ENCODE results near the gene RASSF5. TPM values are rescaled to one million over a fixed set of nuclear protein-coding genes. Genes with fewer than 3 reads are reported as not detected.

The RASSF5 gene
- total RNA-seq, 4 donors from 2014 or later: 0.77 to 5.3 (median 3.2) TPM

DNA sequence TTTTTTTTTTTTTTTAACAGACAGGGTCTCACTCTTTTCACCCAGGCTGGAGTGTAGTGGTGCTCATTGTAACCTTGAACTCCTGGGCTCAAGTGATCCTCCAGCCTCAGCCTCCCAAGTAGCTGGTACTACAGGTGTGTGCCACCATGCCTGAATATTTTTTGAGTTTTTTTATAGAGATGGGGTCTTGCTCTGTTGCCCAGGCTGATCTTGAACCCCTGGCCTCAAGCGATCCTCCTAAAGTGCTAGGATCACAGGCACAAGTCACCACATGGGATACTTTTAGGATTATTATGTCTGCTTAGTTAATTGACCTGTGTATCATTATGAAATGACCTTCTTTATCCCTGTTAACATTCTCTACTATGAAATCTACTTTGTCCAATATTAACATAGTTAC, 38.0 kb downstream of the RASSF5 start:
- no peak for DNase-seq
- no peak for TF ChIP-seq POLR2A (IDR thresholded peaks at IDR 0.05)
- TF ChIP-seq, protein P1, sequence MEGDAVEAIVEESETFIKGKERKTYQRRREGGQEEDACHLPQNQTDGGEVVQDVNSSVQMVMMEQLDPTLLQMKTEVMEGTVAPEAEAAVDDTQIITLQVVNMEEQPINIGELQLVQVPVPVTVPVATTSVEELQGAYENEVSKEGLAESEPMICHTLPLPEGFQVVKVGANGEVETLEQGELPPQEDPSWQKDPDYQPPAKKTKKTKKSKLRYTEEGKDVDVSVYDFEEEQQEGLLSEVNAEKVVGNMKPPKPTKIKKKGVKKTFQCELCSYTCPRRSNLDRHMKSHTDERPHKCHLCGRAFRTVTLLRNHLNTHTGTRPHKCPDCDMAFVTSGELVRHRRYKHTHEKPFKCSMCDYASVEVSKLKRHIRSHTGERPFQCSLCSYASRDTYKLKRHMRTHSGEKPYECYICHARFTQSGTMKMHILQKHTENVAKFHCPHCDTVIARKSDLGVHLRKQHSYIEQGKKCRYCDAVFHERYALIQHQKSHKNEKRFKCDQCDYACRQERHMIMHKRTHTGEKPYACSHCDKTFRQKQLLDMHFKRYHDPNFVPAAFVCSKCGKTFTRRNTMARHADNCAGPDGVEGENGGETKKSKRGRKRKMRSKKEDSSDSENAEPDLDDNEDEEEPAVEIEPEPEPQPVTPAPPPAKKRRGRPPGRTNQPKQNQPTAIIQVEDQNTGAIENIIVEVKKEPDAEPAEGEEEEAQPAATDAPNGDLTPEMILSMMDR (IDR thresholded peaks at IDR 0.05): no peak
- H3K4me1 ChIP-seq: no peaks in the 10 kb centered on the region
- no peaks in the 10 kb centered on the region for H3K36me3 ChIP-seq
- intact Hi-C loops (cut with DNase I; ENCODE audit: low total_unique reads): no loop called here
- no peaks in the 10 kb centered on the region for H3K27me3 ChIP-seq
- no peak overlapping the region for H3K4me3 ChIP-seq
- no peak overlapping the region for H3K27ac ChIP-seq
- no peaks in the 10 kb centered on the region for H3K9me3 ChIP-seq

- TF ChIP-seq POLR2A (IDR thresholded peaks at IDR 0.05): no peak
- TF ChIP-seq, protein P1 (IDR thresholded peaks at IDR 0.05): no peak
- Histone ChIP-seq H3K27me3 (no peaks in the 10 kb centered on the region), H3K4me3 (no peak overlapping the region), H3K4me1 (no peaks in the 10 kb centered on the region), H3K36me3 (no peaks in the 10 kb centered on the region), H3K27ac (no peak overlapping the region), H3K9me3 (no peaks in the 10 kb centered on the region)
- no peak for DNase-seq
- intact Hi-C loops (cut with DNase I; ENCODE audit: low total_unique reads): no loop called here
Measured at GRCh38 chr1:206547104-206547503, 39.8 kb downstream of the RASSF5 start.

DNA sequence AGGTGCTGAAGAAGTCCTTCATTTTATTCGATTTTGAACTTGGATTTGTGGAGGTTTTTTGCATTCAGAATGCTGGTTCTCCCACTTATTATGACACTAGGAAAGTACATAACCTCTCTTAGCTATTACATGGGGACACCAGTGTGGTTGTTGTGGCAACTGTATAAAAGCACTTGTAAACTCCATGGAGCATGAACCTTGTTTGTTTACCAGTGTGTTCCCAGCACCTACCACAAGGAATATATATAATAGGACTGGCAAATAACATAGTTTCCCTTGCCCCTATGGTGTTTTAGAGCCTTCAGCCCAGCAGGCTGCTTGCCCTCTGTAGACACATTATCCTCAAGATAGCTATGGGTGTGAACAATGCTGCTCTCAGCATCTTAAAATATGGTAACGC, 43.1 kb downstream of the RASSF5 start:
- TF ChIP-seq, protein P1 (IDR thresholded peaks at IDR 0.05): no peak
- TF ChIP-seq POLR2A (IDR thresholded peaks at IDR 0.05): no peak
- H3K9me3 ChIP-seq: no peaks in the 10 kb centered on the region
- H3K27ac ChIP-seq: no peak overlapping the region
- no peaks in the 10 kb centered on the region for H3K27me3 ChIP-seq
- no peak for DNase-seq
- H3K4me3 ChIP-seq: no peak overlapping the region
- no peaks in the 10 kb centered on the region for H3K36me3 ChIP-seq
- no peaks in the 10 kb centered on the region for H3K4me1 ChIP-seq
- intact Hi-C loops (cut with DNase I; ENCODE audit: low total_unique reads): no loop called here

DNA sequence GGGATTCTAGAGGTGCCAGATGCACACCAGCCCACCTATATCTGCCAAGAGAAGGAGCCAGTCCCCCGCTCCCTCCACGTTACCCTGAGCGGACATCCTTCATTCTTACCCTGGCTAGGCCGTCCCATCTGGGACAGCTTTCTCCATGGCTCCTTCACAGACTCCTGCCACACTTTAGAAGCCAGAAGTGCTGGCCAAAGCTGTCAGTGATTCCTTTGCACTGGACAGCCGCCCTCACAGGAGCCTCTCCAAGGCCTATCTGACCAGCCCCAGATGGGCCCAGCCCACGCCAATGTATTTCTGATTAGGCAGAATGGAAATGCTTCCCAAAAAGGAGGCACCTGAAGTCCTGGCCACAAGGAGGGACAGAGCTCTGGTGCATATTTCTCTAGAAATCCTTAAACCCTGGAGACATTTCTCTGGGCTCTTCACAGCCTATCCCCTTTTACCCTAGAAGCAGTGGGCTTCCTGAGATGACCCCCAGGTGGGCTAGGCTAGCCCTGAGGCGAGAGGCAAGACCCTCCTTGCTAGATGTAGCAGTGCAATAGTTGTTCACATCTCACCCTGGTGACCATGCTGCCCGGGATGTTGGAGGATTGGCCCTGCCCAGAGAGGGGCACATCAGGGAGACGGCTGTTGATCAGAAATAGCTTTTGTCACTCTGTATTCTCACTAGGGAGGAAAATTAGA, 44.1 kb downstream of the RASSF5 start:
- DNase-seq: no peak
- peaks cover 0 to under 1% of the 10 kb centered on the region in 2 donors for H3K4me1 ChIP-seq
- TF ChIP-seq, protein P1 (IDR thresholded peaks at IDR 0.05): no peak
- TF ChIP-seq POLR2A (IDR thresholded peaks at IDR 0.05): no peak
- H3K27me3 ChIP-seq: no peaks in the 10 kb centered on the region
- no peaks in the 10 kb centered on the region for H3K9me3 ChIP-seq
- H3K4me3 ChIP-seq: no peak overlapping the region
- no peak overlapping the region for H3K27ac ChIP-seq
- H3K36me3 ChIP-seq: no peaks in the 10 kb centered on the region
- intact Hi-C loops (cut with DNase I; ENCODE audit: low total_unique reads): no loop called here

- no peak for DNase-seq
- TF ChIP-seq POLR2A (IDR thresholded peaks at IDR 0.05): no peak
- TF ChIP-seq, protein P1 (IDR thresholded peaks at IDR 0.05): no peak
Measured at GRCh38 chr1:206551986-206552326, 44.6 kb downstream of the RASSF5 start.

More at GRCh38 chr1:206551986-206552326, 44.6 kb downstream of the RASSF5 start:
- Histone ChIP-seq H3K27ac (no peak overlapping the region), H3K4me1 (peaks cover 0 to 6% of the 10 kb centered on the region in 2 donors), H3K27me3 (no peaks in the 10 kb centered on the region), H3K36me3 (no peaks in the 10 kb centered on the region), H3K4me3 (no peak overlapping the region), H3K9me3 (no peaks in the 10 kb centered on the region)
- intact Hi-C loops (cut with DNase I; ENCODE audit: low total_unique reads): no loop called here

Measured in uterus (tissue), 4 donors.